ENCODE measurements around the gene ZNF354B.

GRCh38 chr5:178832618-178833201 lies 27.0 kb upstream of the ZNF354B start:
- TF ChIP-seq CTCF (IDR thresholded peaks at IDR 0.05) (no peak), POLR2A (IDR thresholded peaks at IDR 0.05) (no peak)
